H1 (cell line): Measurements from ENCODE around the gene MAPK8. TPM values are rescaled to one million over a fixed set of nuclear protein-coding genes. Genes with fewer than 3 reads are reported as not detected.

Source experiments
- CTCF ChIA-PET: fragments of 300-600 bp; sonication (Branson Sonifier 250); formaldehyde crosslinking; loops from one replicate; lab custom pipeline; 2021; ENCODE audit not compliant: partially characterized antibody; lab: Charles Lee
- POLR2A ChIA-PET: fragments of 300-600 bp; sonication (Branson Sonifier 250); formaldehyde crosslinking; loops from one replicate; lab custom pipeline; 2021; ENCODE audit warnings: inconsistent platforms; ENCODE audit not compliant: partially characterized antibody; lab: Charles Lee
- DNase-seq, 2 experiments: peaks; one replicate each; pipeline versions ENCODE4 v3.0.0 to v3.0.0-alpha.2; 2010 to 2022; ENCODE audit warnings: low spot score in 2 of 2, low read depth in 1 of 2, mixed read lengths in 1 of 2
- FAIRE-seq: peaks from 2 replicates; lab custom pipeline; 2011; peaks lifted over from hg19 to GRCh38; lab: Jason Lieb, UNC
- H2AFZ ChIP-seq: 2 replicates; pipeline ENCODE4 v1.8.1; 2012; ENCODE audit warnings: low read length, inconsistent platforms
- H2AK5ac ChIP-seq: 2 replicates; pipeline ENCODE4 v1.6.1; 2013; ENCODE audit warnings: low read depth, low read length
- H2BK120ac ChIP-seq: replicated peaks from 2 replicates; pipeline ENCODE3; 2013; ENCODE audit warnings: low read depth, low read length, inconsistent platforms
- H2BK12ac ChIP-seq: 2 replicates; pipeline ENCODE4 v1.6.1; 2013; ENCODE audit warnings: low read depth, low read length
- H2BK15ac ChIP-seq: 2 replicates; pipeline ENCODE4 v1.6.1; 2013; ENCODE audit warnings: low read length
- H2BK20ac ChIP-seq: 2 replicates; pipeline ENCODE4 v1.6.1; 2013; ENCODE audit warnings: low read length
- H2BK5ac ChIP-seq: 2 replicates; pipeline ENCODE4 v1.6.1; 2013; ENCODE audit warnings: low read depth, low read length
- H3K14ac ChIP-seq: 2 replicates; pipeline ENCODE4 v1.6.1; 2013; ENCODE audit warnings: inconsistent platforms; ENCODE audit not compliant: insufficient read length
- H3K18ac ChIP-seq: 2 replicates; pipeline ENCODE4 v1.6.1; 2013; ENCODE audit warnings: low read length; ENCODE audit errors: extremely low read depth
- H3K23ac ChIP-seq: 2 replicates; pipeline ENCODE4 v1.6.1; 2013; ENCODE audit warnings: inconsistent platforms; ENCODE audit not compliant: insufficient read length
- H3K23me2 ChIP-seq: 2 replicates; pipeline ENCODE4 v1.6.1; 2013; ENCODE audit warnings: low read depth, low read length
- H3K27ac ChIP-seq: 2 replicates; pipeline ENCODE4 v1.6.1; 2011; ENCODE audit warnings: low read depth, low read length, inconsistent platforms
- H3K27me3 ChIP-seq, 4 experiments: replicated peaks in 1 of 4; 1 replicate in 1 of 4; 2 replicates in 3 of 4; pipeline versions ENCODE4 v1.6.1 to v1.8.1; 2011 to 2013; ENCODE audit warnings: low read length in 3 of 4, mild to moderate bottlenecking in 3 of 4, inconsistent platforms in 2 of 4, mixed read lengths in 2 of 4, moderate library complexity in 1 of 4; ENCODE audit not compliant: control insufficient read depth in 3 of 4, insufficient read depth in 3 of 4; ENCODE audit errors: extremely low read depth in 1 of 4
- H3K36me3 ChIP-seq, 4 experiments: 2 replicates each; pipeline versions ENCODE4 v1.6.1 to v1.8.1; 2011 to 2013; ENCODE audit warnings: mild to moderate bottlenecking in 4 of 4, low read length in 3 of 4, moderate library complexity in 2 of 4, control low read depth in 1 of 4, inconsistent platforms in 1 of 4; ENCODE audit not compliant: insufficient read depth in 4 of 4, control insufficient read depth in 2 of 4
- H3K4ac ChIP-seq: replicated peaks from 2 replicates; pipeline ENCODE3; 2013; ENCODE audit warnings: low read length, low read depth, mixed read lengths, inconsistent platforms; ENCODE audit not compliant: insufficient read length
- H3K4me1 ChIP-seq, 4 experiments: replicated peaks in 1 of 4; 1 replicate in 1 of 4; 2 replicates in 3 of 4; pipeline versions ENCODE4 v1.6.1 to v1.8.1; 2011 to 2013; ENCODE audit warnings: low read length in 3 of 4, inconsistent platforms in 2 of 4, mixed read lengths in 1 of 4; ENCODE audit not compliant: insufficient read depth in 4 of 4, control insufficient read depth in 3 of 4
- H3K4me2 ChIP-seq, 2 experiments: 2 replicates each; pipeline versions ENCODE4 v1.6.1 to v1.8.1; 2011 to 2013; ENCODE audit warnings: low read depth in 2 of 2, low read length in 2 of 2, control low read depth in 1 of 2, inconsistent platforms in 1 of 2, mild to moderate bottlenecking in 1 of 2; ENCODE audit not compliant: insufficient read depth in 1 of 2
- H3K4me3 ChIP-seq, 4 experiments: fragments of 200-600, 300-600 bp in 1 of 4; sonication (generic), shearing (Covaris generic), sonication (Bioruptor Twin) in 1 of 4; 2 replicates each; pipeline versions ENCODE4 v1.5.1 to v1.8.1; 2011 to 2016; ENCODE audit warnings: low read length in 4 of 4, low read depth in 3 of 4, control low read depth in 2 of 4, inconsistent platforms in 2 of 4, mild to moderate bottlenecking in 2 of 4, mixed read lengths in 1 of 4, moderate library complexity in 1 of 4; ENCODE audit not compliant: insufficient read depth in 2 of 4; ENCODE audit errors: extremely low read depth in 1 of 4
- H3K56ac ChIP-seq: replicated peaks from 2 replicates; pipeline ENCODE3; 2013; ENCODE audit warnings: low read depth, mild to moderate bottlenecking, mixed read lengths, low read length, inconsistent platforms; ENCODE audit not compliant: insufficient read length
- H3K79me1 ChIP-seq: 2 replicates; pipeline ENCODE4 v1.6.1; 2013; ENCODE audit warnings: low read depth, low read length, control low read depth
- H3K79me2 ChIP-seq, 2 experiments: 2 replicates each; pipeline versions ENCODE4 v1.6.1 to v1.8.1; 2012 to 2013; ENCODE audit warnings: low read length in 2 of 2, mild to moderate bottlenecking in 2 of 2, inconsistent platforms in 1 of 2; ENCODE audit not compliant: insufficient read depth in 2 of 2, control insufficient read depth in 1 of 2
- H3K9ac ChIP-seq, 4 experiments: replicated peaks in 1 of 4; 1 replicate in 1 of 4; 2 replicates in 3 of 4; pipeline versions ENCODE4 v1.6.1 to v1.8.1; 2011 to 2013; ENCODE audit warnings: low read depth in 3 of 4, low read length in 3 of 4, control low read depth in 2 of 4, mild to moderate bottlenecking in 2 of 4, moderate library complexity in 2 of 4, inconsistent platforms in 1 of 4; ENCODE audit errors: extremely low read depth in 1 of 4
- H3K9me3 ChIP-seq, 2 experiments: 2 replicates each; pipeline versions ENCODE4 v1.6.1 to v1.8.1; 2012 to 2013; ENCODE audit warnings: mild to moderate bottlenecking in 2 of 2, moderate library complexity in 2 of 2, control low read depth in 1 of 2, inconsistent platforms in 1 of 2, low read depth in 1 of 2, low read length in 1 of 2, mixed read lengths in 1 of 2; ENCODE audit not compliant: insufficient read depth in 2 of 2
- H4K20me1 ChIP-seq, 2 experiments: replicated peaks in 1 of 2; 2 replicates each; pipeline versions ENCODE3 to v1.8.1; 2011 to 2013; ENCODE audit warnings: inconsistent platforms in 2 of 2, low read length in 2 of 2, mild to moderate bottlenecking in 1 of 2; ENCODE audit not compliant: insufficient read depth in 2 of 2, control insufficient read depth in 1 of 2
- H4K5ac ChIP-seq: 2 replicates; pipeline ENCODE4 v1.6.1; 2013; ENCODE audit warnings: low read length, low read depth, mixed read lengths, inconsistent platforms; ENCODE audit not compliant: insufficient read length
- H4K8ac ChIP-seq: 2 replicates; pipeline ENCODE4 v1.8.0; 2013; ENCODE audit warnings: mild to moderate bottlenecking, moderate library complexity, low read length, inconsistent platforms; ENCODE audit not compliant: insufficient read depth; ENCODE audit errors: extremely low read depth
- H4K91ac ChIP-seq: replicated peaks from 2 replicates; pipeline ENCODE3; 2013; ENCODE audit warnings: low read length, mixed read lengths, inconsistent platforms; ENCODE audit not compliant: insufficient read length
- ATF2 ChIP-seq: IDR thresholded peaks from 2 replicates; pipeline ENCODE4 v1.6.1; 2012; ENCODE audit warnings: low read length, inconsistent platforms
- CBX8 ChIP-seq: fragments of 300-800, 300-1000 bp; sonication (generic); IDR thresholded peaks from 2 replicates; pipeline ENCODE4 v1.7.1; 2016; ENCODE audit warnings: low read depth, low read length, borderline replicate concordance
- EGR1 ChIP-seq: IDR thresholded peaks from 2 replicates; pipeline ENCODE4 v1.6.1; 2011; ENCODE audit warnings: low read depth, low read length, borderline replicate concordance
- NRF1 ChIP-seq: IDR thresholded peaks from 2 replicates; pipeline ENCODE4 v1.6.1; 2011; ENCODE audit warnings: mild to moderate bottlenecking, low read depth, low read length, improper control_type of control experiment
- RFX5 ChIP-seq: IDR thresholded peaks from 2 replicates; pipeline ENCODE4 v1.6.1; 2011; ENCODE audit warnings: low read depth, low read length, improper control_type of control experiment, borderline replicate concordance
- SP1 ChIP-seq: IDR thresholded peaks from 2 replicates; pipeline ENCODE4 v1.6.1; 2011; ENCODE audit warnings: low read depth, low read length
- SP4 ChIP-seq: IDR thresholded peaks from 2 replicates; pipeline ENCODE4 v1.6.1; 2012; ENCODE audit warnings: low read length, inconsistent platforms
- WGBS, 2 experiments: shearing (Covaris generic) in 1 of 2; methylation state at CpG; one replicate each; pipeline versions ENCODE4 v1.1.6 to v1.1.7; 2013 to 2015; ENCODE audit warnings: low lambda C conversion rate in 2 of 2, mixed read lengths in 2 of 2, inconsistent platforms in 1 of 2, low coverage in 1 of 2, missing lambda C conversion rate in 1 of 2; ENCODE audit not compliant: insufficient replicate concordance in 2 of 2, insufficient coverage in 1 of 2, insufficient read length in 1 of 2; ENCODE audit errors: extremely low coverage in 1 of 2, missing lambda C conversion rate in 1 of 2; 5-methylcytosine and 5-hydroxymethylcytosine counted together
- long read RNA-seq, 2 experiments: library from RNA in 1 of 2; library from capped mRNA in 1 of 2; stranded (forward); transcript quantifications; one replicate each; pipeline ENCODE4 v2.0.0, GENCODE V29; 2021; ENCODE audit warnings: inconsistent platforms in 1 of 2
- polyA minus RNA-seq, 3 experiments: library from RNA; depleted of rRNA, polyadenylated mRNA; stranded (reverse); fragments of >200 nt; gene quantifications; 1 replicate in 2 of 3; 2 replicates in 1 of 3; pipeline ENCODE4 v1.2.3, GENCODE V29; 2011
- polyA plus RNA-seq, 7 experiments: library from polyadenylated mRNA; depleted of rRNA in 3 of 7; stranded (reverse) in 5 of 7; unstranded in 2 of 7; fragments of >200 nt in 5 of 7; fragments of 200-250 nt in 2 of 7; gene quantifications; 1 replicate in 5 of 7; 2 replicates in 1 of 7; 4 replicates in 1 of 7; pipeline versions ENCODE4 v1.2.1 to v1.2.3, GENCODE V29; 2011 to 2013; ENCODE audit warnings: missing spikeins in 2 of 7, mixed read lengths in 2 of 7
- total RNA-seq: library from RNA; stranded (reverse); fragmentation: NEBNext Ultra II Directional; extraction: Animal tissue kit (Norgen Biotek cat#: 25700); gene quantifications from 2 replicates; pipeline ENCODE4 v1.2.1, GENCODE V29; 2021

Gene MAPK8
- total RNA-seq (70.7 and 71.3 TPM in 2 replicates), polyA plus RNA-seq (2011; rRNA removed) (18.2 and 23.3 TPM in 2 replicates), polyA minus RNA-seq (2011; rRNA and poly(A)+ RNA removed) (34.0 and 85.2 TPM in 2 replicates)
- 37.2 TPM for polyA plus RNA-seq (2011; cell fraction: cytosol; rRNA removed)
- 18.9 TPM for polyA plus RNA-seq (2011; cell fraction: nucleus; rRNA removed)
- polyA plus RNA-seq (2012, experiment 1 of 2): 28.3 to 57.0 TPM (median 38.8 TPM) in 4 replicates
- polyA plus RNA-seq (2012, experiment 2 of 2): 9.5 TPM
- 32.7 TPM for polyA plus RNA-seq (2013, experiment 1 of 2)
- 32.6 TPM for polyA plus RNA-seq (2013, experiment 2 of 2)
- polyA minus RNA-seq (2011; cell fraction: cytosol; rRNA and poly(A)+ RNA removed): 27.7 TPM
- polyA minus RNA-seq (2011; cell fraction: nucleus; rRNA and poly(A)+ RNA removed): 58.3 TPM
- long read RNA-seq, experiment 1, full-length matches to known transcripts: 4 of 43 reads
- long read RNA-seq, experiment 1, partial matches to known transcripts: 30 of 43 reads
- long read RNA-seq, experiment 1, other reads (novel, unspliced or antisense): 9 of 43 reads
- long read RNA-seq, experiment 2, partial matches to known transcripts: 0 of 23 reads
- long read RNA-seq, experiment 2, other reads (novel, unspliced or antisense): 23 of 23 reads

DNA sequence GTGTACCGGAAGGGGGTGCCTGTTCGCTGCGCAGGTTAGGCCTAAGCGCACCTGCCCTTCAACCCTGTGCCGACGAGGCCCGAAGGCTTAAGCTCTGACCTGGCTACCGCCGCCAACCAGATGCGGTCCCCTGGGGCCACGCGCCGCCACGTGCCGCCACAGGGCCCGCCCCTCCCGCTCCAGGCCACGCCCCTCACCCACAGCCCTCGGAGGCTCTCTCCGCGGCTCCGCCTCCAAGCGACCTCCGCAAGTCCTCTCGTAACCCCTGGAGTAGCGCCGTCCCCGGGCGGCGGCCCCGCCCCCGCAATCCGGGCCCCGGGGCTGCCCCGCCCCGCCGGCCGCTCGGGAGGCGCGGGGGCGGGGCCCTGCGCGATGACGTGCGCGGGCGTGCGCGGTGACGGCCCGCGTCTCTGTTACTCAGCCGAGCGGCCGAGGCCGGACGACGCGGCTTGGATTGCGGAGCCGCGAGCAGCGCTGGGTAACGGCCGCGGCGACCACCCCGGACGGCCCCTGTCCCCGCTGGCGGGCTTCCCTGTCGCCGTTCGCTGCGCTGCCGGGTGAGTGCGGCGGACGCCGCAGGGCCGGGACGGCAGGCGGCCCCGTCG lies at the start of gene MAPK8:
Gene MAPK8 (plus strand): TSS at position 413 of the 605 bp plus-strand sequence. CDS start 94,984 bp downstream, outside the sequence.
- no peak within 1 kb of the TSS for H3K4ac ChIP-seq
- H3K4me1 ChIP-seq: no peaks in the 10 kb centered on the region; a peak in 1 of 7 replicates
- peak; percentile 94 to 99 for DNase-seq
- no peak within 1 kb of the TSS for H2BK20ac ChIP-seq
- H2BK12ac ChIP-seq: no peak within 1 kb of the TSS; the same call in 1 of the 2 replicates
- ChIA-PET CTCF (interaction anchor here (0.6 kb wide), 1 partner anchor 77 kb away, joined by 3 read pairs; no protein-coding TSS in a partner anchor), POLR2A (interaction anchor here (0.8 kb wide), 1 partner anchor 58 kb away, joined by 3 read pairs; no protein-coding TSS in a partner anchor)
- peak within 1 kb of the TSS; percentile 91 for H4K8ac ChIP-seq
- no peaks in the 10 kb centered on the region for H3K36me3 ChIP-seq
- no peaks in the 10 kb centered on the region for H3K9me3 ChIP-seq
- no peak within 1 kb of the TSS; the same call in 1 of the 2 replicates for H2BK5ac ChIP-seq
- H3K9ac ChIP-seq: peak within 1 kb of the TSS; percentile 77 to 91 (median 86)
- H3K14ac ChIP-seq: no peak within 1 kb of the TSS
- 2% methylated on average over 19 of the region's 86 CpGs; no CpG with 5 or more reads in 1 of the 2 experiments for WGBS, 2 experiments
- H2AK5ac ChIP-seq: no peak within 1 kb of the TSS
- no peak within 1 kb of the TSS for H3K23ac ChIP-seq
- H3K4me2 ChIP-seq: peak within 1 kb of the TSS; percentile 83 to 87
- FAIRE-seq: no peak
- H3K18ac ChIP-seq: peak within 1 kb of the TSS; percentile 74; the same call in 1 of the 2 replicates
- H3K27ac ChIP-seq: peak within 1 kb of the TSS; percentile 72; the same call in 1 of the 2 replicates
- no peak within 1 kb of the TSS for H3K56ac ChIP-seq
- H4K20me1 ChIP-seq: peaks cover 0 to 6% of the 10 kb centered on the region in 2 experiments
- H2AFZ ChIP-seq: no peak within 1 kb of the TSS; the same call in 1 of the 2 replicates
- no peaks in the 10 kb centered on the region for H3K27me3 ChIP-seq
- no peaks in the 10 kb centered on the region; the same call in 1 of the 2 replicates for H3K79me1 ChIP-seq
- H2BK15ac ChIP-seq: no peak within 1 kb of the TSS
- H2BK120ac ChIP-seq: no peak within 1 kb of the TSS
- peak within 1 kb of the TSS; percentile 49 for H4K91ac ChIP-seq
- peaks cover 5 to 43% of the 10 kb centered on the region in 2 experiments; a peak in 3 of 4 replicates for H3K79me2 ChIP-seq
- H3K23me2 ChIP-seq: peaks cover 4% of the 10 kb centered on the region
- H4K5ac ChIP-seq: peak within 1 kb of the TSS; percentile 13
- H3K4me3 ChIP-seq: peak within 1 kb of the TSS; percentile 82 to 89 (median 85)
- TF ChIP-seq ATF2 (no peak), SP4 (no peak), CBX8 (no peak), EGR1 (peak; percentile 91), SP1 (peak; percentile 33; the same call in 1 of the 2 replicates), RFX5 (no peak), NRF1 (peak; percentile 39)
